DMS53 treated with DMSO at 0.1 percent for 48 hours (cell line): ENCODE results near the gene TMEM218.
"Not testable (repeated sequence)": the region's sequence is repeated elsewhere in the genome, so short reads cannot be mapped to it uniquely, and the experiment has no call there.

Experiments
- DNase-seq: peaks from one replicate; lab custom pipeline; 2025; ENCODE audit not compliant: unreplicated experiment; lab: John Stamatoyannopoulos, UW

TMEM218 gene

GRCh38 chr11:125090816-125091215, 20.6 kb downstream of the TMEM218 start:
- DNase-seq = no peak

- not testable (repeated sequence) for DNase-seq
Measured at GRCh38 chr11:125090151-125090550, 21.3 kb downstream of the TMEM218 start.

- DNase-seq = not testable (repeated sequence)
Measured at GRCh38 chr11:125089481-125089880, 21.9 kb downstream of the TMEM218 start.

- DNase-seq = no peak
Measured at GRCh38 chr11:125088576-125089455, 22.6 kb downstream of the TMEM218 start.

GRCh38 chr11:125088123-125088522, 23.3 kb downstream of the TMEM218 start:
- no peak for DNase-seq

GRCh38 chr11:125086633-125087296, 24.7 kb downstream of the TMEM218 start:
- DNase-seq = no peak

GRCh38 chr11:125085301-125086081, 25.9 kb downstream of the TMEM218 start:
- DNase-seq = no peak

GRCh38 chr11:125084761-125085231, 26.6 kb downstream of the TMEM218 start:
- DNase-seq = no peak

GRCh38 chr11:125084057-125084416, 27.4 kb downstream of the TMEM218 start:
- DNase-seq = no peak

- DNase-seq = no peak
Measured at GRCh38 chr11:125083312-125084056, 27.9 kb downstream of the TMEM218 start.

GRCh38 chr11:125082611-125083311, 28.7 kb downstream of the TMEM218 start:
- no peak for DNase-seq

- no peak for DNase-seq
Measured at GRCh38 chr11:125082040-125082439, 29.4 kb downstream of the TMEM218 start.

GRCh38 chr11:125081098-125081798, 30.2 kb downstream of the TMEM218 start:
- no peak for DNase-seq

- no peak for DNase-seq
Measured at GRCh38 chr11:125080531-125080911, 30.9 kb downstream of the TMEM218 start.

GRCh38 chr11:125079878-125080530, 31.4 kb downstream of the TMEM218 start:
- no peak for DNase-seq

GRCh38 chr11:125079151-125079877, 32.1 kb downstream of the TMEM218 start:
- no peak for DNase-seq

GRCh38 chr11:125078516-125079140, 32.8 kb downstream of the TMEM218 start:
- no peak for DNase-seq

- DNase-seq = no peak
Measured at GRCh38 chr11:125078016-125078415, 33.4 kb downstream of the TMEM218 start.
